Measurements from ENCODE around the gene DENND1A. TPM values are rescaled to one million over a fixed set of nuclear protein-coding genes. Genes with fewer than 3 reads are reported as not detected.

DENND1A gene
- total RNA-seq, 1 donor from 2014 or later = 12.7 TPM

- H3K27ac ChIP-seq (ENCODE audit: low read depth, low read length) = no peak overlapping the region
- Mint-ChIP-seq H3K4me1 (ENCODE audit: low read depth, unreplicated experiment) (no peaks in the 10 kb centered on the region), H3K36me3 (ENCODE audit: low read depth, unreplicated experiment) (peaks cover 21% of the 10 kb centered on the region), H3K9me3 (ENCODE audit: unreplicated experiment) (peaks cover 14% of the 10 kb centered on the region), H3K4me3 (ENCODE audit: unreplicated experiment) (no peak overlapping the region), H3K27me3 (ENCODE audit: low read depth, unreplicated experiment) (no peaks in the 10 kb centered on the region), H3K27ac (ENCODE audit: unreplicated experiment) (no peak overlapping the region)
- H3K4me1 ChIP-seq (ENCODE audit: insufficient read depth, low read length) = no peaks in the 10 kb centered on the region
- H4K20me1 ChIP-seq (ENCODE audit: insufficient read depth, low read length) = no peaks in the 10 kb centered on the region
- H3K4me2 ChIP-seq (ENCODE audit: low read length) = no peak overlapping the region
- H3K36me3 ChIP-seq (ENCODE audit: insufficient read depth, low read length) = no peaks in the 10 kb centered on the region
- TF ChIP-seq, protein P1, sequence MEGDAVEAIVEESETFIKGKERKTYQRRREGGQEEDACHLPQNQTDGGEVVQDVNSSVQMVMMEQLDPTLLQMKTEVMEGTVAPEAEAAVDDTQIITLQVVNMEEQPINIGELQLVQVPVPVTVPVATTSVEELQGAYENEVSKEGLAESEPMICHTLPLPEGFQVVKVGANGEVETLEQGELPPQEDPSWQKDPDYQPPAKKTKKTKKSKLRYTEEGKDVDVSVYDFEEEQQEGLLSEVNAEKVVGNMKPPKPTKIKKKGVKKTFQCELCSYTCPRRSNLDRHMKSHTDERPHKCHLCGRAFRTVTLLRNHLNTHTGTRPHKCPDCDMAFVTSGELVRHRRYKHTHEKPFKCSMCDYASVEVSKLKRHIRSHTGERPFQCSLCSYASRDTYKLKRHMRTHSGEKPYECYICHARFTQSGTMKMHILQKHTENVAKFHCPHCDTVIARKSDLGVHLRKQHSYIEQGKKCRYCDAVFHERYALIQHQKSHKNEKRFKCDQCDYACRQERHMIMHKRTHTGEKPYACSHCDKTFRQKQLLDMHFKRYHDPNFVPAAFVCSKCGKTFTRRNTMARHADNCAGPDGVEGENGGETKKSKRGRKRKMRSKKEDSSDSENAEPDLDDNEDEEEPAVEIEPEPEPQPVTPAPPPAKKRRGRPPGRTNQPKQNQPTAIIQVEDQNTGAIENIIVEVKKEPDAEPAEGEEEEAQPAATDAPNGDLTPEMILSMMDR (IDR thresholded peaks at IDR 0.05; ENCODE audit: insufficient read depth, low read depth, low read length) = no peak
- TF ChIP-seq EZH2 (IDR thresholded peaks at IDR 0.05; ENCODE audit: insufficient read depth, low read length) = no peak
- no peak overlapping the region for H3K9ac ChIP-seq (ENCODE audit: low read length)
- H3K79me2 ChIP-seq (ENCODE audit: insufficient read depth, low read length) = no peaks in the 10 kb centered on the region
- no peaks in the 10 kb centered on the region for H3K9me3 ChIP-seq (ENCODE audit: insufficient read depth, low read depth, low read length)
- no peak overlapping the region for H3K4me3 ChIP-seq (ENCODE audit: insufficient read depth, low read depth, low read length)
- DNase-seq (ENCODE audit: low read depth) = no peak
- H3K27me3 ChIP-seq (ENCODE audit: insufficient read depth, low read length) = no peaks in the 10 kb centered on the region
- no peak overlapping the region for H2AFZ ChIP-seq (ENCODE audit: low read depth, low read length)
- FAIRE-seq = no peak
Measured at GRCh38 chr9:123657941-123658340, 272.0 kb downstream of the DENND1A start.

- no peak overlapping the region for H3K4me2 ChIP-seq (ENCODE audit: low read length)
- H3K9ac ChIP-seq (ENCODE audit: low read length) = no peak overlapping the region
- no peaks in the 10 kb centered on the region for H3K36me3 ChIP-seq (ENCODE audit: insufficient read depth, low read length)
- H4K20me1 ChIP-seq (ENCODE audit: insufficient read depth, low read length) = no peaks in the 10 kb centered on the region
- Mint-ChIP-seq H3K4me1 (ENCODE audit: low read depth, unreplicated experiment) (no peaks in the 10 kb centered on the region), H3K27ac (ENCODE audit: unreplicated experiment) (no peak overlapping the region), H3K4me3 (ENCODE audit: unreplicated experiment) (no peak overlapping the region), H3K9me3 (ENCODE audit: unreplicated experiment) (peaks cover 7% of the 10 kb centered on the region), H3K36me3 (ENCODE audit: low read depth, unreplicated experiment) (peaks cover 15% of the 10 kb centered on the region), H3K27me3 (ENCODE audit: low read depth, unreplicated experiment) (no peaks in the 10 kb centered on the region)
- TF ChIP-seq EZH2 (IDR thresholded peaks at IDR 0.05; ENCODE audit: insufficient read depth, low read length) = no peak
- TF ChIP-seq, protein P1 (IDR thresholded peaks at IDR 0.05; ENCODE audit: insufficient read depth, low read depth, low read length) = no peak
- H2AFZ ChIP-seq (ENCODE audit: low read depth, low read length) = no peak overlapping the region
- DNase-seq (ENCODE audit: low read depth) (no peak), FAIRE-seq (no peak)
- H3K27me3 ChIP-seq (ENCODE audit: insufficient read depth, low read length) = no peaks in the 10 kb centered on the region
- no peaks in the 10 kb centered on the region for H3K79me2 ChIP-seq (ENCODE audit: insufficient read depth, low read length)
- H3K27ac ChIP-seq (ENCODE audit: low read depth, low read length) = no peak overlapping the region
- H3K9me3 ChIP-seq (ENCODE audit: insufficient read depth, low read depth, low read length) = no peaks in the 10 kb centered on the region
- no peak overlapping the region for H3K4me3 ChIP-seq (ENCODE audit: insufficient read depth, low read depth, low read length)
- H3K4me1 ChIP-seq (ENCODE audit: insufficient read depth, low read length) = no peaks in the 10 kb centered on the region
Measured at GRCh38 chr9:123657099-123657498, 272.8 kb downstream of the DENND1A start.

DNA sequence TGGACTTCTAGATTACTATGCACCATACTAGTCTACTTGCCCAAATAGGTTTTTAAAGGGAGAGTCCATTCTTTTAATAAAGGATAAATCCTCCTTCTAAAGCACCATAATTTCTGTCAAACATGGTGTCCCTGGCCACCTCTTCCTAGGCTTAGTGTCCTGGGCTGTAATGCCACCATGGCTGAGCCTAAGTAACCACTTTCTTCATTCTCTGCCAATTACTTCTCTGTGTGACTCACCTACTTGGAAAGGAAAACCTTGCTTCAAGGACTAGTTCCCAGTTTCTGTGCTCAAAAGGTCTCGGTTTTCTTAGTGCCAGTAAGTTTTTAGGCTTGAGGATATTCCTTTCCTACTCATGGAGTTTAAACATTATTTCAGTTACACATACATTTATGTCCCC lies 273.4 kb downstream of the DENND1A start:
- Histone ChIP-seq H3K9me3 (ENCODE audit: insufficient read depth, low read depth, low read length) (no peaks in the 10 kb centered on the region), H2AFZ (ENCODE audit: low read depth, low read length) (no peak overlapping the region), H3K4me2 (ENCODE audit: low read length) (no peak overlapping the region), H3K27me3 (ENCODE audit: insufficient read depth, low read length) (no peaks in the 10 kb centered on the region), H4K20me1 (ENCODE audit: insufficient read depth, low read length) (no peaks in the 10 kb centered on the region), H3K4me3 (ENCODE audit: insufficient read depth, low read depth, low read length) (no peak overlapping the region), H3K36me3 (ENCODE audit: insufficient read depth, low read length) (no peaks in the 10 kb centered on the region), H3K4me1 (ENCODE audit: insufficient read depth, low read length) (no peaks in the 10 kb centered on the region), H3K79me2 (ENCODE audit: insufficient read depth, low read length) (no peaks in the 10 kb centered on the region), H3K27ac (ENCODE audit: low read depth, low read length) (no peak overlapping the region), H3K9ac (ENCODE audit: low read length) (no peak overlapping the region)
- DNase-seq (ENCODE audit: low read depth) (peak; percentile 52), FAIRE-seq (no peak)
- H3K4me3 Mint-ChIP-seq (ENCODE audit: unreplicated experiment) = no peak overlapping the region
- no peaks in the 10 kb centered on the region for H3K4me1 Mint-ChIP-seq (ENCODE audit: low read depth, unreplicated experiment)
- peaks cover 3% of the 10 kb centered on the region for H3K9me3 Mint-ChIP-seq (ENCODE audit: unreplicated experiment)
- H3K27ac Mint-ChIP-seq (ENCODE audit: unreplicated experiment) = no peak overlapping the region
- peaks cover 11% of the 10 kb centered on the region for H3K36me3 Mint-ChIP-seq (ENCODE audit: low read depth, unreplicated experiment)
- TF ChIP-seq, protein P1 (IDR thresholded peaks at IDR 0.05; ENCODE audit: insufficient read depth, low read depth, low read length) = no peak
- TF ChIP-seq EZH2 (IDR thresholded peaks at IDR 0.05; ENCODE audit: insufficient read depth, low read length) = no peak
- H3K27me3 Mint-ChIP-seq (ENCODE audit: low read depth, unreplicated experiment) = no peaks in the 10 kb centered on the region

Measured in astrocyte (in vitro differentiated cells and primary cell).